ENCODE measurements around the gene ORC5. TPM values are rescaled to one million over a fixed set of nuclear protein-coding genes. Genes with fewer than 3 reads are reported as not detected.

ORC5 gene
- total and polyA plus RNA-seq, 10 of the 15 experiments (the other 5 are each of a cell fraction or from before 2014, with no cell fraction given) = 14.8 to 58.6 (median 30.3) TPM

- TF ChIP-seq PRDM15 (CRISPR knock-in tag; IDR thresholded peaks at IDR 0.05) (no peak), NFXL1 (IDR thresholded peaks at IDR 0.05; ENCODE audit: borderline replicate concordance) (no peak), TAF1 (IDR thresholded peaks at IDR 0.05; ENCODE audit: borderline replicate concordance, low read depth, low read length) (no peak), NFYA (IDR thresholded peaks at IDR 0.05; ENCODE audit: borderline replicate concordance, low read depth, low read length) (no peak)
These were observed 32.3 kb downstream of the ORC5 start (continued) for GRCh38 chr7:104175361-104175984.

GRCh38 chr7:104174798-104175197 is 33.0 kb downstream of the ORC5 start:
- TF ChIP-seq RCOR1 (conservative IDR thresholded peaks at IDR 0.05; ENCODE audit: low read depth, low read length) (no peak), SIN3A (IDR thresholded peaks at IDR 0.05; ENCODE audit: low read depth, low read length) (no peak), BMI1 (IDR thresholded peaks at IDR 0.05; ENCODE audit: borderline replicate concordance) (no peak), POLR2AphosphoS5 (IDR thresholded peaks at IDR 0.05; ENCODE audit: low read length) (no peak), RFX5 (IDR thresholded peaks at IDR 0.05; ENCODE audit: low read depth, low read length) (no peak), RB1 (IDR thresholded peaks at IDR 0.05; ENCODE audit: borderline replicate concordance) (no peak), E2F8 (IDR thresholded peaks at IDR 0.05; ENCODE audit: low read depth, partially characterized antibody) (no peak), IKZF2 (IDR thresholded peaks at IDR 0.05) (no peak), STAT1 (conservative IDR thresholded peaks at IDR 0.05) (no peak)
- Histone ChIP-seq H3K27ac (ENCODE audit: control insufficient read depth, insufficient read depth) (no peak overlapping the region), H3K9me3 (replicated peaks; ENCODE audit: control insufficient read depth, insufficient read depth, low read length) (no peaks in the 10 kb centered on the region; the same call in 2 of the 3 replicates), H3K4me3 (no peak overlapping the region), H3K4me2 (ENCODE audit: control insufficient read depth, insufficient read depth) (no peak overlapping the region), H3K79me2 (ENCODE audit: control insufficient read depth, insufficient read depth, low read length) (no peaks in the 10 kb centered on the region), H3K4me1 (ENCODE audit: control insufficient read depth, insufficient read depth, low read length) (no peaks in the 10 kb centered on the region), H3K36me3 (ENCODE audit: control insufficient read depth in 2 of 2, insufficient read depth in 2 of 2, low read length in 1 of 2) (peaks cover 0 to 2% of the 10 kb centered on the region in 2 experiments; a peak in 1 of 4 replicates), H2AFZ (ENCODE audit: control insufficient read depth, low read depth, low read length) (no peak overlapping the region), H3K9ac (ENCODE audit: control insufficient read depth, insufficient read depth, low read length) (no peak overlapping the region), H4K20me1 (ENCODE audit: control insufficient read depth, insufficient read depth) (no peaks in the 10 kb centered on the region), H3K27me3 (replicated peaks in 1 of 2; ENCODE audit: control insufficient read depth in 2 of 2, insufficient read depth in 2 of 2, low read length in 1 of 2) (no peaks in the 10 kb centered on the region)
- SMC1A ChIA-PET (ENCODE audit: uncharacterized antibody, unreplicated experiment) = interaction anchor here (1.4 kb wide), 1 partner anchor 15 kb away, joined by 4 read pairs; no protein-coding TSS in a partner anchor
- POLR2A ChIA-PET = no interaction called here
- intact Hi-C loops (cut with micrococcal nuclease; ENCODE audit: unreplicated experiment) = no loop called here
- FAIRE-seq = no peak
- 97% methylated on average over 2 of the region's 2 CpGs for WGBS (ENCODE audit: insufficient coverage, insufficient replicate concordance, low lambda C conversion rate, missing lambda C conversion rate)
- BruUV-seq (replicated peaks) = no TSS peak
- RAD21 ChIA-PET (ENCODE audit: unreplicated experiment) = no interaction called here
- no peak for DNase-seq (ENCODE audit: low read depth, low spot score)
- CTCF ChIA-PET = interaction anchor here (1.0 kb wide), 1 partner anchor 57 kb away, joined by 3 read pairs; no protein-coding TSS in a partner anchor
- in situ Hi-C loops (cut with MboI) = loop anchor here (25.0 kb wide), 1 partner anchor 887 kb away; the partner anchor contains the start of gene PMPCB
- ATAC-seq = no peak
